ENCODE data around the gene DDX4.
A peak's percentile ranks its signal among the peaks of the same experiment; 100 is the strongest.
"Not testable (repeated sequence)": the region's sequence is repeated elsewhere in the genome, so short reads cannot be mapped to it uniquely, and the experiment has no call there.

The DDX4 gene

DNA sequence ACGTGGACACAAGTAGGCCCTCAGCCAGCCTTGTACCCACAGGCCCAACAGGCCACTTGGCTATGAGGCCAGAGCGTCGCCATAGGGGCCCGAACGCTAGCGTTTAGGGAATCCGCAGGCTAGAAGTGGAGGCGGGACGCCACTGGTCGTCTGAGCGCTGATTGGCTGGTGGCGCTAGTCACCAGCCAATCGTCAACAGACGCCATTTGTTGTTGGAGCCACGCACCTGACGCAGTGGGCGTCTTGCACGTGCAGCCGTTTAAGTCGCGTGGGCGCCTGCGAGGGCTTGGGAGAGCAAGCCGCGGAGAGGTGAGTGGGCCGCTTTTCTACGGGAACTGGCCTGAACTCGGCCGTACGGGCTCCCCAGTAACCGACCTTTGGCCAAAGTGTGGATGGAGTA, at the start of gene DDX4:
DDX4 (plus strand) TSS at position 269 of the 400 bp plus-strand sequence. CDS start 903 bp downstream, outside the sequence.
- no peak for DNase-seq

DNA sequence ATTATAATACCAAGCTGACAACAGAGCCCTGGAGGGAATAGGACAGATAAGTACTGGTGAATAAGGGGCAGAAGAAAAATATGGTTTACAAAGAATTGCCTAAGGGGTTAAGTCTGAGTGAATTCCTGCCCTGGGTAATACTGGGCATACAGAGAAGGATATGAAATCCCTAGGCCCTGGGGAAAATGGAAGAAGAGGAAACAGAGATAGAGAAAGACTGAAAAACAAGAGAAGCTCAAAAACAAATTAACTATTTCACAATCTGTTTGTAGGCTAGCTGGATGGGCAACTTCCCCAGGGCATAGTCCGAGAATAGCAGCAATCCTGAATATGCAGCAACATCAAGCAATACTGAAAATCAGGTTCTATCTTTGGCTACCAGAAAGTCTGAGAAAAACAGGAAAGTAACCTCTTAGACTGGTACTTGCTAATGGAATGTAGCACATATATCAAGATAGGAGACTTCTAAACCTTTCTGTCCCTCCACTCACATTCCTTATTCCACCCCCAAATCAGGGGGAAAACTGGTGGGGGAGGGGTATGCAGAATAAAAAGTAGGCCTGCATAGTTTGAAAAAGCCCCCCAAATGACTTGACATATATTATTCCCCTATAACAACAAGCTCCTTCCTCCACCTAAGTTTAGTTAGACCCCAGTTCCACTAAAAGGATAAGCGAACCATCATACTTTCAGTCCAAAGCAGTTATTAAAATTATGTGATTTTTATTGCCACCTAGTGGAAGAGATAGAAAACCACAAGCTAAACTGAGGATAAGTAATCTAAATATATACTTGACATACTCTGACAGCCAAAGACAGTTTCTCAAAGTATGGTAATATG, 46.4 kb upstream of the DDX4 start:
- peak; percentile 54 for DNase-seq

DNA sequence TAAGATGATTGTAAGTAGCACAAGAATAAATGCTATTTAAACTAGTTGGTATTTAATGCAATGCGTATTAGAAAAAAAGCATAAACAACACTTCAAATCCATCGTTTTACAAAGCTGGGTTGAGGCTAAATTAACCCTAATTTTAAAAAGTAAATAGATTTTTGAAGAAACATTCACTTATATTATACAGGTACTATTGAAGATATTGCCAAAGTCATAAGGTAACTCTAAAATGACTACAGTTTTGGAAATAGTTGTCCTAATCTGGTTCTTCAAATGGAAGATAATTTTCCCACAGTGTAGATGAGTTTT, 45.8 kb upstream of the DDX4 start:
- DNase-seq, result no peak

DNA sequence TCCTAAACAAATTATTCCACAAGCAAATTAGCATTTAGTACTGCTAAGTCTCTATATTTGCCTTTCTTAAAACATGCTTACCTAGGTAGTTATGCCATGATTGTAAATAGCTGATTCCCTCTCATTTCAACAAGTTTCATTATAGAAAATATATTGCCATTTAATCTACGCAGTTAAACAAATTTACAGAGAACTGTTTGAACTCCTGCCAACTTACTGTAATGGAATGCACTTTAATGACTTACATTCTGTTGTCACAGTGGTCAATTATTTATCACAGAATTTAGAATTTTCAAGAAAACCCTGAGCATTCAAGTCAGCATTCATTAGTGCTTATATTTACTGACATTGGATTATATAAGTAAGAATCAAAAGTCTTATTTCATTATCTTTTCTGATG, 45.4 kb upstream of the DDX4 start:
- no peak for DNase-seq

DNA sequence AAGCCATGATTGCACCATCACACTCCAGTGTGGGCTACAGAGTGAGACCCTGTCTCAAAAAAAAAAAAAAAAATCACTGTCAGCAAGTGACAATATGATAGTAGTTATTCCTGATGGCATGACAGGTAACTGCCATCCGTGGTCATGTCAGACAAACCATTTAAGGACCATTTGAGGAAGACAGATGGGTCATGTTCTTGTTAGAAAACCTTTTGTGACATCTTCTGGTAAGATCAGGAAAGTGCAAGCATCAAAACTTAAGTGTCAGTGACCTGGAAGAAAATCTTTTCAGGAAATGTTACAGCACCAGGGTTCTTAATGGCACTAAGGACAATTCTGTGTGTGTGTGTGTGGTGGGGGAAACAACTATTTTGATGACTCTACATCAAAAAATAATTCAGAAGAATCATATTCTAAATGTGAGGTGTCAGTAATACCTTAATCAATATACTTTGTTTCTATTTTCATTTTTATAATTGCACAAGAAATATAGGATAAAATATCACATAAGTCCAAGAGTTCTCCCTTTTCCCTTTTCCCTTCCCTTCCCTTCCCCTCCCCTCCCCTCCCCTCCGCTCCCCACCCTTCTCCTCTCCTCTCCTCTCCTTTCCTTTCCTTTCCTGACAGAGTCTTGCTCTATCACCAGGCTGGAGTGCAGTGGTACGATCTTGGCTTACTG, 43.6 kb upstream of the DDX4 start:
- peak; percentile 25 for DNase-seq

DNA sequence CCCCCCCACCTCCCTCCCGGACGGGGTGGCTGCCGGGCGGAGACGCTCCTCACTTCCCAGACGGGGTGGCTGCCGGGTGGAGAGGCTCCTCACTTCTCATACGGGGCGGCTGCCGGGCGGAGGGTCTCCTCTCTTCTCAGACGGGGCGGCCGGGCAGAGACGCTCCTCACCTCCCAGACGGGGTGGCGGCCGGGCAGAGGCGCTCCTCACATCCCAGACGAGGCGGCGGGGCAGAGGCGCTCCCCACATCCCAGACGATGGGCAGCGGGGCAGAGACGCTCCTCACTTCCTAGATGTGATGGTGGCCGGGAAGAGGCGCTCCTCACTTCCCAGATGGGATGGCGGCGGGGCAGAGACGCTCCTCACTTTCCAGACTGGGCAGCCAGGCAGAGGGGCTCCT, 41.2 kb upstream of the DDX4 start:
- DNase-seq, result not testable (repeated sequence)

DNA sequence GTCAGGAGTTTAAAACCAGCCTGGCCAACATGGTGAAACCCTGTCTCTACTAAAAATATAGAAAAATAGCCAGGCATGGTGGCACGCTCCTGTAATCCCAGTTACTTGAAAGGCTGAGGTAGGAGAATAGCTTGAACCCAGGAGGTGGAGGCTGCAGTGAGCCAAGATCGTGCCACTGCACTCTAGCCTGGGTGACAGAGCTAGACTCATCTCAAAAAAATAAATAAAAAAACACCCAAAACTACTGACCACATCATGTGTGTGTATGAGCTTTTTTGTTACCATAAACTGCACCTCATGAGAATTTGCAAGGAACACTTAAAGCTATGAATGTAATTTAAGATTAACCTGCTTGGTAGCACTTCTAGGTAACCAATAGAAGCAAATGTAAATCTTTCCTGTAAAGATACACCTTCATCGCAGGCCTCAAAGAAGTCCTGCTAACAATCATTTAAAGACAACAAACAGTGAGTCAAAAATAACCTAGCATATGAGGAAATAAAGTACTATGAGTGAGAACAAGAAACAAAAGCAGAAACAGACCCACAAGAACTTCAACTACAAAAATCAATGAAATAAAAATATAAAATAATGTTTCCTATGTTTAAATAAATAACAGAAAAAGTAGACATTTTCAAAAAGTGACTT, 38.7 kb upstream of the DDX4 start:
- no peak for DNase-seq

DNA sequence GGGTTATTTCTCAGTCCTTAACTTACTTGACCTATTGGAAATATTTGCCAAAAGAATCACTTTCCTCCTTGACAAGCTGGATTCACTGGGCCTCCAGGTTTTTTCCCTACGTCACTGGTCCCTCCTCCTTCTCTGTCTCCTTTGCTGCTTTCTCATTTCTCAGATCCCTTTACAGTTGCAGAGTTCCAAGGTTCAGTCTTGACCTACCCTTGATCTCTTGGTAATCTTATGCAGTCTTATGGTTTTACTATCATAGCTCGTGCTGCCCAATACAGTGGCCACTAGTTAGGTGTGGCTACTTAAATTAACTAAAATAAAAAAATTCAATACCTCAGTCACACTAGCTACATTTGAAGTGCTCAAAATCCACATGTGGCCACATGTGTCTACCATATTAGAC, 37.1 kb upstream of the DDX4 start:
- no peak for DNase-seq

DNA sequence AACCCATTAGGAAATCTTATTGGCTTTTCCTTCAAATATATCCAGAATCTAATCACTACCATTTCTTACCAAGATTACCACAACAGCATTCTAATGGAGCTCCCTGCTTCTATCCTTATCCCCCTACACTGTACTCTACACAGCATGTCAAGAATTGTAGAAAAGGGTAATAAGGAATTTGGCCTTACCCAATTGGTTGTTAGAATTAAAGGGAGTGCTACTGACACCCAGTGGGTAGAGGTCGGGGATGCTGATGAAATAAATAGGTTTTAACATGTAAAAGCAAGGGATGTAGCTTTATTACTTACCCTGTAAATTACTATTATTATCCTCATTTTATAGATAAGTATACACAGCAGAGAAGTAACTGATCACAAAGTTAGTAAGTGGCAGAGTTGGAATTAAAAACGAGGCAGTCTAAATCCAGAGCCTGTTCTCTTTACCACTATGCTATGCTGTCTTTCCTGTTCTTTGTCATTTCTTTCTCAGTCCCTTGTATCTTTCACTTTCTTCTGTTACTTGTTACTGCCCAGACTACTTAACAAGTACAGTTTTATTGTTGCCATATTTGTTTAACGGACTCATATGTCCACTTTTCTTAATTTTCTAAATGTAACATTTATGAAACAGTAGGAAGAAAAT, 36.3 kb upstream of the DDX4 start:
- DNase-seq, result no peak

DNA sequence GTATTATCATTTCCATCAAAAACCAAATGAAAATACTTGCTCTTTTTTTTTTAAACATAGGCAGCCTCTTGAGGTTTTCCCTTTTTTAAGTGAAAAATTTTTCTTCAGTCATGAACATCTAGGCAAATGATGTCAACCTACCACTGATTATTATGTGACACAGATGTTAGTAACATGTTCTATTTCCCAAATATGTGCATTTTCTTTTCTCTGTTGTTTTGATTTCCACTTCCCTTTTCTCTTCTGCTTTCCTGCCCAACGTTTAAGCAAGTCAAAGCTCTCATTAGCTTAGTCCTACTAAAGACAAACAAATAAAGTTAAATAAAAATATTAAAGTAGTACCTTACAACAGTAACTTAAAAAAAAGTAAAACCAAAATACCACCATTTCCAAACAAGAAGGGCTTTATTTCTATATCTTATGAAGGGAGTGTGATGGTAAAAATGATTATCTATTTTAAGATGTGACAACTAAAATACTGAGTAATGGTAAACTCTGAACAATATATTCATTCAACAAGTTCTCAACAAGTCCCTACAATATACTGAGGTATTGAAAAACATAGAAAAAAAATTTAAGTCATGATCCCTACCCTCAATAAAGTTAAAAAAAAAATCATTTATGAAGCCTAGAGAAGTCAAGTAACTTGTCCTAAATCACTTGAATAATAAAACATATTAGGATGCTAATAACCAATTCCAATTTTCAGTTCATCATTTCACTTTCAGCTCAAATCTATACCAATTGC, 35.1 kb upstream of the DDX4 start:
- DNase-seq, result peak; percentile 86

DNA sequence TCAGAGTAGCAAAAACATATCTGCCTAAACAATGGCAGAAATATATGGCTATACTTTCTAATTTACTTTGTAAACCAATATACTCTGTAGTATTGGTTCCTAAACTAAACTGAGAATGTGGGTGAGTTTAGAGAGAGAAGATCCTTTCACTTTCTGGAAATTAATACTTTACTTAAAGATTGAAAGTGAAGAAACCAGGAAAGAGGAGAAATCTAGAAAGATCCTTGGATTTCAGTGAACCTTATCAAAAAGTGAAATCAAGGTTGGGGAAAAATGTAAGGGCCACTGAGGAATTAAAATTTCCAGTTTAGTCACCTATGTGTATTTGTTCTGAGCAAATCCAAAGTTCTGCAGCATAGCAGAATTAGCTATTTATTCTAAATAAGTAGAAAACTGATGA, 31.6 kb upstream of the DDX4 start:
- no peak for DNase-seq

DNA sequence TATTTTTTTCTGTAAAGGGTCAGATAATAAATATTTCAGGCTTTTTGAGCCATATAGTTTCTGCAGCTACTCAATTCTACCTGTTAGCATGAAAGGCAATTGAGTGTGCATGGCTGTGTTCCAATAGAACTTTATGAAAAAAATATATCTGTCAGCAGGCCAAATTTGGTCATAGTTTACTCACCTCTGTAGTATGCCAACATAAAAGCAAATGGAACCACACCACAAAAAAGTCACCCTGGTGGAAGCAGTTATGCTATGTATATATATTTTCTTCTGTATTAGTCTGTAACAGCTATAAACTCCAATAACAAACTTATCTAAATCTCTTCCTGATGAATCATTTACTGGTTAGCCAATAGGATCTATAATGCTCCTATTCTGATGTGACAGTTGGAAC, 29.1 kb upstream of the DDX4 start:
- no peak for DNase-seq

DNA sequence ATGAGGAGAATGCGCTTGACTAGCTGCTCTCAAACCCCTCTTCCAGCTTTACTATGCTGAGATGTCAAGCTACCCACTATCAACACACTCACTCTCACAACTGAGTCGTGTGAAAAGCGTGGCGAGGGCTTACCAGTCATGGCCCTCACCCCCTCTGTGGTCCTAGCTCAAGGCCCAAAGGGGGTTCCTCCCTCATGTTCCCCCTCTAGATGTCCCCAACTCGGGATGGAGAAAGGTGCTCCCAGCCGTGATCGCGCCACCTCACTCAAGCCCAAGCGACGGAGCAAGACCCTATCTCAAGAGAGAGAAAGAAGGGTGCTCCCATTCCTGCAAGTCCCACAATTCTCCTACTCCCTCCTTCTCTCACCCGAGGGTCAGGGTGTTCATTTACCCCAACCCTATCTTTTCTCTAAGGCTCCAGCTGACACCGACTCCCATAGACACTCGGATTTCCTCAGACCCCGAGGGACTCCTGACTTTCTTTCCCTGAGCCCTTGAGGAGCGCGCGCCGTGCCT, 26.3 kb upstream of the DDX4 start:
- no peak for DNase-seq

DNA sequence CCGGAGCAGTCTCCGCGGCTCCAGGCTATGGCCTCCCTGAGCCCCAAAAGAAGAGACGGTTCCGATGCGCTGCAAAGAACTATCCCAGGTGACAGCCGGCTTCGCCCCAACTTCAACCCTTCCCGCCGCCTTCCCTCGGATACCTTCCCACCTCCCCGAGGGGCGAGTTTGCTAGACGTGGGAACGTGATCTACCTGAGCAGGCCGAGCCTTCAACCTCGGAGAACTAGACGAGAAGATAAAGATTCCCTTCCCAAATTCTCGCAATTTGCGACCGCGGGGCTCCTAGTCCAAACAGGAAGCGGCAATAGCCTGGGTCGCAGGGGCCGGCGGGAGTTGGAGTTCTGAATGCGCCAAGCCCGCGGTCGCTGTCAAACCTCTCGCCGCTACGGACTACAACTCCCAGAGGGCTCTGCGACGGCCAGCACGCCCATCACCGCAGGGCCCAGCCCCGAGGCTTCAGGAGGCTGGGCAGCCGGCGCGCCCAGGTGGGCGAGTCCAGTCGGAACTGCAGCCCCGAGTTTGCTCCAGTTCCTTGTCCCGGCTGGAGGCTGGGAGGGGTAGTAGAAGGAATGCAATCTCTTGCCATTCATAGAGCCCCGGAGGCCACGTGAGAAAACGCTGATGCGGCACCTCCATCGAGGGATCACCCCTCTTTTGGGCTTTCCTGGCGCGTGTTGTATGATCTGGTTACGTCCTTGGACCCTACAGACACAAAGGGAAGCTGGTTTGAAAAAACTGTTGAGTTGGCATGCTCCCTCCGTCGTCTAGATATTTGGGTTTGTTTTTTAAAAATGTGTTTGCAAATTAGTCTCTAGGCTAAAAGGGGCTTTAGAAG, 25.6 kb upstream of the DDX4 start, which contains the start of gene SLC38A9:
SLC38A9 (minus strand) TSS at position 302 of the 837 bp plus-strand sequence. CDS start 14,366 bp downstream, outside the sequence.
- peak; percentile 96 for DNase-seq

DNA sequence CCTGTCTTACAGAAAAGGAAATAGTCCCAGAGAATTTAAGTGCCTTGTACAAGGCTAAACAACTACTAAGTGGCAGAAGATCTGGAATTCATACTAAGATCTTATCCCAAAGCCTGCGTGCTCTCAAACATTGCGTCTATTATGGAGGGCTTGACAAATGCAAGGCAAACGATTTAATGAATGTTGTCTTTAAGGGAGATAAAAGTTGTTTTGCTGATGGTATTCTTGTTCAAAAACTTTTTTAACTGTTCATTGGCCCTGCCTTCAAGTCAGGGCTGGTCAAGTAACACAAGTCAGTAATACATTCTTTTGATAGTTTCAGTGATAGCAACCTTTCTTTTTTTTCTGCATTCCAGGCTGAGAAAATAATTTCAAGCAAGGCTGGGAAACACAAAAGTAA, 24.0 kb upstream of the DDX4 start:
- no peak for DNase-seq

DNA sequence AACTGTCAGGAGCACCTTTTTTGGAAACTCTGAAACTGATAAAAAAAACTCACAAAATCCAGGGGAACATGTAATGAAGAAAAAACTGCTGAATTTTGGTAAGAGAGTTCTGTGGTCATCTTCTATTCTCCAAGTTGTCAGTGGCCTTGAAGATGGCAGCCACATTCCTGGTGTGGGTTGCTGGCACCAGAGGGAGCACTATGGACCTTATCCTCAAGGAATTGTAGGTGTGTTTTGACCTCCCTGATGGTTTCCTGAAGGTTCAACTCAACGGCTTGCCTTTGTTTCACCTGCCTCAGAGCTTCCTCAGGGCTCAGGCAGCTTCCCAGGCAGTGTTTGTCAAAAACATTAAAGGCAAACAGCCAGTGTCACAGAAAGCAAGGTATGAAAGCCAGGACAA, 23.5 kb upstream of the DDX4 start:
- no peak for DNase-seq

DNA sequence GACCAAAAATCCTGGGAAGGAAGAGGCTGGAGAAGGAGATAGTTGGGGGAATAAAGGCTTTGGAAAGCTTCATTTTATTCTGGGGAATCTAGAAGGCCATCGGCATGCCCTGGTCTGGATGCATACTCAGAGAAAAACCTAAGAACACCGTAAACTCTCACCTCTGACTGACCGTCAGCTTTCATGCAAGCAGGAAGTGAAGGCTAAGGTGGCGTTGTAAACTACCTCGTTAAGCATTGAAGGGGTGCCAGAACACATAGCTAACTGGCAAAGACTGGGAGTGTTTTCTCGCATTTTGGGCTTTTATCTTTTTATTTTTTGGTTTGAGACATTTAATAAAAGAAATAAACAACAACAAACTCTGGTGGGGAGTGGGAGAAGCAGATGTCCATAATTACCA, 23.1 kb upstream of the DDX4 start:
- no peak for DNase-seq

DNA sequence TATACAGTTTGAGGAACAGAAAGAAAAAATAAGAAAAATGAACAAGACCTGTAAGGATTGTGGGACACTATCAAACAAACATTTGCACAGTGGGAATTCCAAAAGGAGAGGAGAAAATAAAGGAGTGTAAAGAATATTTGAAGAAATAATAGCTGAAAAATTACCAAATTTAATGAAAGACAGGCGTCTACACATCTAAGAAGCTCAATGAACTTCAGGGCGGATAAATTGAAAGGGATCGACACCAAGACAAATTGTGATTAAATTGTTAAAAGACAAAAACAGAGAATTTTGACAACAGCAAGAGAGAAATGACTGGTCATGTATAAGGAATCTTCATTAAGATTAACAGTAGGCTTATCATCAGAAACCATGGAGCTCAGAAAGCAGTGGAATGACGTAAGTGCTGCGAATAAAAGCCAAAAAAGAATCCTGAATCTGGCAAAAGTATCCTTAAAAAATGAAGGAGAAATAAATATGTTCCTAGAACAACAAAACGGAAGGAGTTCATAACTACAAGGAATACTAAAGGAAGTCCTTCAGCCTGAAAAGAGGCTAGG, 22.3 kb upstream of the DDX4 start:
- no peak for DNase-seq

DNA sequence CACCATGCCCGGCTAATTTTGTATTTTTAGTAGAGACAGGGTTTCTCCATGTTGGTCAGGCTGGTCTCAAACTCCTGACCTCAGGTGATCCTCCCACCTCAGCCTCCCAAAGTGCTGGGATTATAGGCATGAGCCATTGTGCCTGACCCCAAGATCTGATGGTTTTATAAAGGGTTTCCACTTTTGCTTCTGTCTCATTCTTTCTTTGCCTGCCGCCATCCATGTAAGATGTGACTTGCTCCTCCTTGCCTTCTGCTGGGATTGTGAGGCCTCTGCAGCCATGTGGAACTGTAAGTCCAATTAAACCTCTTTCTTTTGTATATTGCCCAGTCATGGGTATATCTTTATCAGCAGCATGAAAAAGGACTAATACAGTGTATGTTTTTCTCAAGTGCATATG, 18.8 kb upstream of the DDX4 start:
- not testable (repeated sequence) for DNase-seq

DNA sequence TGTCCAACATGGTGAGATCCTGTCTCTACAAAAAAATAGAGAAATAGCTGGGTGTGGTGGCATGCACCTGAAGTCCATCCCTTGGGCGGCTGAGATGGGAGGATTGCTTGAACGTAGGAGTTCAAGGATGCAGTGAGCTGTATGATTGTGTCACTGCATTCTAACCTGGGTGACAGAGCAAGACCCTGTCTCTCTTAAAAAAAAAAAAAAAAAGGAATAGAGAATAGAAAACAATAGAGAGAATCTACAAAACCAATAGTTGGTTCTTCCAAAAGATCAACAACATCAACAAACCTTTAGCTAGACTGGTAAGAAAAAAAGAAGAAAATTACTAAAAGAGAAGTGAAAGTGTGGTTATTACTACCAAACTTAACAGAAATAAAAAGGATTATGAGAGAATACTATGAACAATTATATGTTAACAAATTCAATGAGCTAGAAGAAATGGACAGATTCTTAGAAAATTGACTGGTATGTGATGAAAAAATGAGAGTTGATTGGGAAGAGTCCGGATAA, 17.6 kb upstream of the DDX4 start:
- no peak for DNase-seq

DNA sequence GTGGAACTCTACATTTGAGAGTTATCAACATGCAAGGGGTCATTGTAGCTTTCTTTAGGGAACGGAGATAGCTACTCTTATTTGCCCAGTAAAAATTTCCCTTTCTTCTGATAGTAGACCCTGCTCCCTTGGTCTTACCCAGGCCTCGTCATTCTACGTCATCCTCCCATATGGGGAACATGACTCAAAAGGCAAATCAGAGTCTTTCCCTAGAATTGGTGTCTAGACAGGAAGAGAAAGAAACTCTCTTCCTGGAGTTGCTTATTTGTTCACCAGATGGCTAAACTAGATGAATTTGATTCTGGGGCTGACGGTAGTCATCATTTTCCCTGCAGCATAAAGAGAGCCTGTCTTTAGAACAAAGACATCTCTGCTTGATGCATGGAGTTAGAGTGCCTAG, 13.6 kb upstream of the DDX4 start:
- no peak for DNase-seq

Data from inflammatory macrophage treated with lipopolysaccharide for 4 hours (primary cell).